ENCODE data around the gene SRGAP3. TPM values are rescaled to one million over a fixed set of nuclear protein-coding genes. Genes with fewer than 3 reads are reported as not detected.

SRGAP3 gene
- total RNA-seq, 4 donors from 2014 or later: 13.7 to 27.7 (median 18.5) TPM

- 95 to 97% methylated on average over 12 of the region's 12 CpGs for WGBS, 2 donors
- intact Hi-C loops (cut with DNase I; ENCODE audit: low total_unique reads): no loop called here
- no peak for DNase-seq (ENCODE audit: low spot score in 2 of 2)
- TF ChIP-seq CTCF (IDR thresholded peaks at IDR 0.05) (no peak), POLR2A (IDR thresholded peaks at IDR 0.05) (no peak)
- H3K4me3 ChIP-seq (ENCODE audit: low read depth, poor library complexity, severe bottlenecking): no peak overlapping the region
Measured at GRCh38 chr3:9163289-9163688, 86.2 kb downstream of the SRGAP3 start.

GRCh38 chr3:9161811-9162210 lies 87.6 kb downstream of the SRGAP3 start:
- DNase-seq (ENCODE audit: low spot score in 2 of 2): no peak
- TF ChIP-seq CTCF (IDR thresholded peaks at IDR 0.05): no peak
- TF ChIP-seq POLR2A (IDR thresholded peaks at IDR 0.05): no peak
- intact Hi-C loops (cut with DNase I; ENCODE audit: low total_unique reads): no loop called here
- 86 to 96% methylated on average over 1 of the region's 1 CpG for WGBS, 2 donors
- no peak overlapping the region for H3K4me3 ChIP-seq (ENCODE audit: low read depth, poor library complexity, severe bottlenecking)

- intact Hi-C loops (cut with DNase I; ENCODE audit: low total_unique reads): no loop called here
- TF ChIP-seq POLR2A (IDR thresholded peaks at IDR 0.05): no peak
- TF ChIP-seq CTCF (IDR thresholded peaks at IDR 0.05): no peak
- DNase-seq (ENCODE audit: low spot score in 2 of 2): no peak
- H3K4me3 ChIP-seq (ENCODE audit: low read depth, poor library complexity, severe bottlenecking): no peak overlapping the region
- 87 to 90% methylated on average over 4 of the region's 4 CpGs for WGBS, 2 donors
Measured at GRCh38 chr3:9161298-9161697, 88.1 kb downstream of the SRGAP3 start.

- WGBS, 2 donors: 92% methylated on average over 13 of the region's 13 CpGs
- no peak for DNase-seq (ENCODE audit: low spot score in 2 of 2)
- no peak for TF ChIP-seq POLR2A (IDR thresholded peaks at IDR 0.05)
- no peak for TF ChIP-seq CTCF (IDR thresholded peaks at IDR 0.05)
- H3K4me3 ChIP-seq (ENCODE audit: low read depth, poor library complexity, severe bottlenecking): no peak overlapping the region
- intact Hi-C loops (cut with DNase I; ENCODE audit: low total_unique reads): no loop called here
Measured at GRCh38 chr3:9158865-9159630, 90.4 kb downstream of the SRGAP3 start.

- 89 to 90% methylated on average over 5 of the region's 5 CpGs for WGBS, 2 donors
- H3K4me3 ChIP-seq (ENCODE audit: low read depth, poor library complexity, severe bottlenecking): no peak overlapping the region
- DNase-seq (ENCODE audit: low spot score in 2 of 2): no peak
- TF ChIP-seq POLR2A (IDR thresholded peaks at IDR 0.05): no peak
- no peak for TF ChIP-seq CTCF (IDR thresholded peaks at IDR 0.05)
- intact Hi-C loops (cut with DNase I; ENCODE audit: low total_unique reads): no loop called here
Measured at GRCh38 chr3:9157651-9158362, 91.6 kb downstream of the SRGAP3 start.

All from lower leg skin (tissue), 4 donors.